Common myeloid progenitor, CD34-positive (primary cell): Measurements from ENCODE around the gene NUFIP1.

Experiments used
- CTCF ChIA-PET: fragments of 350-600 bp; sonication (Branson Sonifier 250); formaldehyde crosslinking; loops from one replicate; lab custom pipeline; 2021; ENCODE audit warnings: antibody characterized with exemption; lab: Charles Lee
- POLR2A ChIA-PET: fragments of 350-600 bp; sonication (Branson Sonifier 250); formaldehyde crosslinking; loops from one replicate; lab custom pipeline; 2021; ENCODE audit warnings: antibody characterized with exemption; lab: Charles Lee
- DNase-seq, 3 donors: peaks; one replicate each; pipeline versions ENCODE4 v3.0.0 to v3.0.0-alpha.2; 2013
- H3K27ac ChIP-seq, 2 experiments: 1 replicate in 1 of 2; 2 replicates in 1 of 2; pipeline ENCODE4 v1.7.0; 2013; ENCODE audit warnings: inconsistent platforms in 2 of 2, low read length in 2 of 2, mild to moderate bottlenecking in 2 of 2, low read depth in 1 of 2, moderate library complexity in 1 of 2; ENCODE audit not compliant: severe bottlenecking in 2 of 2, insufficient read depth in 1 of 2, poor library complexity in 1 of 2
- H3K27me3 ChIP-seq, 5 experiments: replicated peaks in 2 of 5; 1 replicate in 3 of 5; 2 replicates in 2 of 5; pipeline versions ENCODE4 v1.6.1 to v1.7.0; 2013; ENCODE audit warnings: low read length in 4 of 5, mild to moderate bottlenecking in 2 of 5, moderate library complexity in 2 of 5, inconsistent platforms in 1 of 5; ENCODE audit not compliant: insufficient read depth in 5 of 5, control insufficient read depth in 4 of 5
- H3K36me3 ChIP-seq, 4 experiments: 1 replicate in 2 of 4; 2 replicates in 2 of 4; pipeline versions ENCODE4 v1.6.1 to v1.7.0; 2013; ENCODE audit warnings: low read length in 3 of 4, control low read depth in 1 of 4, mild to moderate bottlenecking in 1 of 4; ENCODE audit not compliant: control insufficient read depth in 4 of 4, insufficient read depth in 4 of 4
- H3K4me1 ChIP-seq, 4 experiments: 1 replicate in 3 of 4; 2 replicates in 1 of 4; pipeline versions ENCODE4 v1.6.1 to v1.7.1; 2013; ENCODE audit warnings: low read length in 3 of 4, mild to moderate bottlenecking in 3 of 4, control low read depth in 1 of 4, inconsistent platforms in 1 of 4, moderate library complexity in 1 of 4; ENCODE audit not compliant: control insufficient read depth in 4 of 4, insufficient read depth in 4 of 4; ENCODE audit errors: control extremely low read depth in 1 of 4
- H3K4me3 ChIP-seq, 7 experiments: 1 replicate in 4 of 7; 2 replicates in 3 of 7; pipeline versions ENCODE4 v1.5.1 to v1.7.0; 2013; ENCODE audit warnings: mild to moderate bottlenecking in 7 of 7, low read length in 6 of 7, moderate library complexity in 6 of 7, inconsistent platforms in 2 of 7, low read depth in 2 of 7, control low read depth in 1 of 7; ENCODE audit not compliant: insufficient read depth in 4 of 7, control insufficient read depth in 1 of 7; ENCODE audit errors: extremely low read depth in 1 of 7
- H3K9me3 ChIP-seq, 5 experiments: 1 replicate in 4 of 5; 2 replicates in 1 of 5; pipeline versions ENCODE4 v1.6.1 to v1.7.1; 2013; ENCODE audit warnings: low read length in 4 of 5, mild to moderate bottlenecking in 2 of 5, inconsistent platforms in 1 of 5, low read depth in 1 of 5, moderate library complexity in 1 of 5; ENCODE audit not compliant: control insufficient read depth in 4 of 5, insufficient read depth in 2 of 5; ENCODE audit errors: control extremely low read depth in 1 of 5
- WGBS: methylation state at CpG from one replicate; pipeline ENCODE4 v1.1.5; 2013; ENCODE audit not compliant: insufficient coverage; 5-methylcytosine and 5-hydroxymethylcytosine counted together

The NUFIP1 gene

DNA sequence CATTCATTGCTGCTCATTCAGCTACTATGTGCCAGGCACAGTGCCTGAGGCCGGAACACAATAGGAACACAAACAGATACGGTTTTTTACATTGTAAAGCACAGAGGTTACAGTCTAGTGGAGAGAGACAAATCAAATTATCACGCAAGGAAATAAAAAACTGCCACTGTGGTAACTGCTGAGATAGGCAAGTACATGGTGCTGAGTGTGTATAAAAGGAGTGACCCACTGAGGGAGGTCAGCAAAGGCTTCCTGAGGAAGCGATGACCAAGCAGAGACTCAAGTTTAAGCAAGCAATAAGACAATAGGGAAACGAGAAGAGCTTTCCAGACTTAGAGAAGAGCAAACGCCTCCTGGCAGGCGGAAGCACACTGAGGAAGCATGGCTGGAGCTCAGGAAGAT lies 56.4 kb downstream of the NUFIP1 start:
- WGBS = 96% methylated on average over 7 of the region's 7 CpGs
- no peaks in the 10 kb centered on the region for H3K4me1 ChIP-seq
- no peaks in the 10 kb centered on the region for H3K9me3 ChIP-seq
- H3K27me3 ChIP-seq = no peaks in the 10 kb centered on the region
- H3K27ac ChIP-seq = no peak overlapping the region
- H3K36me3 ChIP-seq = no peaks in the 10 kb centered on the region
- ChIA-PET POLR2A (no interaction called here), CTCF (interaction anchor here (0.7 to 1.2 kb wide), 3 partner anchors 9 to 41 kb away, joined by 3 to 5 read pairs (median 3); no protein-coding TSS in a partner anchor)
- DNase-seq = no peak
- no peak overlapping the region for H3K4me3 ChIP-seq

DNA sequence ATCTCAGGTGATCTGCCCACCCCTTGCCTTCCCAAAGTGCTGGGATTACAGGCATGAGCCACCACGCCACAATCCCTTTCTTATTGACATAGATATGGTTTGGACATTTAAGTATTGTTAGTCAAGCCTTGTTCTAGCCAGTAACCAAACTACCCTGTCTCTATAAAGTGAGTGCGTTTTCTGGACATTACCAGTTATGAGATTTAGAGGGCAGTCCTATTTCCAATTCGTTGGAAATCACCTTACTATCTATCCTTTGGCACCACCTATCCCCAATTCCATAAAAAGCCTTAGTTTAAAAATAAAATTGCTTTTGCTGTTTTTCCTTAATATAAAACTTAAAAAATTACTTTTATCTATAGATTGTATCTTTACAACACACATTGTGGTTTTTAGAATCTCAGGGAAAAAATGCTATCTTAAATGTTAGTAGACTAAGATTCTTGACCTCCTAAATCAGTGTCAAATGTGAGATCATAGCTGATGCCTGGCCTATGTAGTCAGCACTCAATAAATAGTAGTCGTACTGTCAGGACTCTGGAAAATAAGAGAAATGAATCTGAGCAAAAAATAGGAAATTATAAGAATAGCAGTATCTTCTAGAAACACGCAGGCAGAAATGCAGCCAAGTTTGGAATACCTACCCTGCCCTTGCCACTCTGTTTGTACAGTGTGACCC lies 57.0 kb downstream of the NUFIP1 start:
- no peaks in the 10 kb centered on the region for H3K9me3 ChIP-seq
- no peaks in the 10 kb centered on the region for H3K36me3 ChIP-seq
- no peak overlapping the region for H3K27ac ChIP-seq
- 73% methylated on average over 4 of the region's 5 CpGs for WGBS
- H3K4me1 ChIP-seq = no peaks in the 10 kb centered on the region
- no peak overlapping the region for H3K4me3 ChIP-seq
- CTCF ChIA-PET = interaction anchor here (0.7 kb wide), 1 partner anchor 10 kb away, joined by 3 read pairs; no protein-coding TSS in a partner anchor
- POLR2A ChIA-PET = no interaction called here
- no peaks in the 10 kb centered on the region for H3K27me3 ChIP-seq
- no peak for DNase-seq

DNA sequence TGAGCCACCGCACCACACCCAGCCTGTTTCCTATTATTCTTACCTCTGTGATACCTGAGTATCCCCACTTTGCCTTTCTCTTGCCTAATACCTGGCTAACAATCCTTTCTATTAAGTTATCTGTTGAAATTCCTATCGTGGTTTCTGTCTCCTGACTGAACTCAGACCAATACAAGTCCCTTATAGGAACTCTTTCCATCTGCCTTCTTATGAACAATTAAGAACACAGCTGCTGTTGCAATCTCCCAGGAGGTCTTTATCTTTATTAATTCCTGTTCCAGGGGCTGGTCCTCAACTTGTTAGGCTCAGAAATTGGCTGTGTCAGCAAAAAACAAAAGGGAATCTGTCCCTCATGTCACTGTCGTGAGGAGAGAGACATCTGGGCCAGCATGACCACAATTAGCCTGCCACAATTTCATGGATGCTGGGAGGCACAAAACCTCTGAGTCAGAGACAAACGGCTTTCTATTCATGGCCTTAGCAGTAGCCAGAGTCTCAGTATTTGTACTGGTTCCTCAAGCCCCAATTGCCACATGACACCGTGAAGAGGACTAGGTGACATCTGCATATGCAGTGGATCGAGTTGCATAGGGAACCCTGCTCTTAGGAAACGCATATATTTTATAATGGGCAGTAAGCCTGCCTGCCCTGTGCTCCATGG lies 58.2 kb downstream of the NUFIP1 start:
- DNase-seq = peak in 2 of 3 donors; percentile 10

DNA sequence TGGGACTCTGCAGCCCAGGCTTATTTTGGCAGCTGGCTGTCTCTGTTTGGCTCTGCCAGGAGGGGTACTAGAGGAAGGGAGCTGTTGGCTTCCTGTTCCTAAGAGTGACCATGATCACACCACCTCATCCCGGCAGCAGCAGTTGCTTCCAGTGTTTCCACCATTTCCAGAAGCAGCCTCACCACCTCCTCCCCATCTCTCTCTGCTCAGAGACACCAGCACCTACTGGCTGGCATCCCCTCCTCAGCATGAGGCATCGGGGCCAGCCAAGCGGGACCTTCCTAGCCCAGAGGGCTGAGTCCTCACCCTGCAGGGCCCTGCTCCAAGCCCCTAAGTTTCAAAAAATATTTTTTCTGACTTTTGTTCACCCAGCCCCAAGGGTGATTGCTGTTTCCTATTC lies 59.0 kb downstream of the NUFIP1 start:
- 93% methylated on average over 3 of the region's 3 CpGs for WGBS

More for the DNA sequence above, 58.2 kb downstream of the NUFIP1 start:
- H3K27me3 ChIP-seq = no peaks in the 10 kb centered on the region
- CTCF ChIA-PET = interaction anchor here (1.0 kb wide), 1 partner anchor 10 kb away, joined by 3 read pairs; no protein-coding TSS in a partner anchor
- H3K36me3 ChIP-seq = no peaks in the 10 kb centered on the region
- POLR2A ChIA-PET = no interaction called here
- no peak overlapping the region for H3K27ac ChIP-seq
- no peaks in the 10 kb centered on the region for H3K4me1 ChIP-seq
- WGBS = 93% methylated on average over 6 of the region's 7 CpGs
- H3K4me3 ChIP-seq = no peak overlapping the region
- H3K9me3 ChIP-seq = no peaks in the 10 kb centered on the region

DNA sequence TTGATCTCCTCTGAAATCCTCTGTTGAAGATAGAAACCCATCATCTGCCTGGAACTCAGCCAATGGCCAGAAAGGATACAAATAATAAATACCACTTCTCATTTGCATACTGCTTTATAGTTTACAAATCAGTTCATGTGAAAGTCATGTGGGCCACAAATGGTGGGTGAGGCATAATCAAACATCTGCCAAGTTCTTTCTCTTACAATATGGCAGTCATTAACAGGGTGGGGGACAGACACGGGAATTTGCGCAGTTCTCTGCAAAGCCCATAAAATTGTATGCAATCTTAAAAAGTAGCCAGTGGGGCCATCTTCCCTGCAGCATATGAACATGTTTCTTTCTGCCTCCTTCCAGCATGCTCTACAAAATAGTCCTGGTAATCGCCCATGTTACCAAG lies 59.6 kb downstream of the NUFIP1 start:
- 100% methylated on average over 1 of the region's 3 CpGs for WGBS

More for the DNA sequence above, 59.0 kb downstream of the NUFIP1 start:
- H3K4me3 ChIP-seq = no peak overlapping the region
- ChIA-PET CTCF (no interaction called here), POLR2A (no interaction called here)
- no peaks in the 10 kb centered on the region for H3K36me3 ChIP-seq
- H3K4me1 ChIP-seq = no peaks in the 10 kb centered on the region
- DNase-seq = no peak
- no peak overlapping the region for H3K27ac ChIP-seq
- H3K9me3 ChIP-seq = no peaks in the 10 kb centered on the region
- H3K27me3 ChIP-seq = no peaks in the 10 kb centered on the region

DNA sequence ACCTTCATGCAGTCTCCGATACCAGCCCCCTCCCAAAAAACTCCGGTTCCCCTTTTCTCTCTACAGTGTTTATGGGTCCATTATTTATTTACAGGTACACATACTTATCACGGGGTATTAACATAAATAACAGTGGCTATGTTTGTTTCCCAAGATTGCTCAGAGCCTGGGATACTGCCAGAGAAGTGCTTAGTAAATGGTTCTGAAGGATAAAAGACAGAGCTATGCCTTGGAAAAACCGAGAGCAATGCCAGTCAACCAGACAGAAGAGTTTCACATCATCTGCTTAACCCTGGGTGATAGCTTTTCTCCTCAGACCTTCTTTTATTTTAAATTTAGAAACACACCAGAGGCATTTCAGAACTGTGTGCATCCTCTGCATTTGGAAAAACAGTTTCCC lies 61.3 kb downstream of the NUFIP1 start:
- no peak for DNase-seq
- H3K36me3 ChIP-seq = no peaks in the 10 kb centered on the region
- no peak overlapping the region for H3K4me3 ChIP-seq
- no peaks in the 10 kb centered on the region for H3K9me3 ChIP-seq
- POLR2A ChIA-PET = no interaction called here
- no CpG with 5 or more reads among the region's 4 CpGs for WGBS
- H3K27me3 ChIP-seq = peaks cover 0 to 3% (median 0%) of the 10 kb centered on the region in 5 experiments
- H3K4me1 ChIP-seq = no peaks in the 10 kb centered on the region
- H3K27ac ChIP-seq = no peak overlapping the region
- CTCF ChIA-PET = interaction anchor here (1.0 to 2.0 kb wide), 3 partner anchors 9 to 41 kb away, joined by 3 to 5 read pairs (median 4); no protein-coding TSS in a partner anchor

More for the DNA sequence above, 59.6 kb downstream of the NUFIP1 start:
- H3K36me3 ChIP-seq = no peaks in the 10 kb centered on the region
- ChIA-PET CTCF (no interaction called here), POLR2A (no interaction called here)
- H3K9me3 ChIP-seq = no peaks in the 10 kb centered on the region
- H3K4me3 ChIP-seq = no peak overlapping the region
- H3K27ac ChIP-seq = no peak overlapping the region
- DNase-seq = no peak
- no peaks in the 10 kb centered on the region for H3K4me1 ChIP-seq
- H3K27me3 ChIP-seq = peaks cover 0 to 3% (median 0%) of the 10 kb centered on the region in 5 experiments
